Prostate gland (tissue), 2 donors: ENCODE data around the gene DPY30.

Source experiments
- POLR2AphosphoS5 ChIP-seq: sonication (generic); formaldehyde crosslinking; IDR thresholded peaks from one replicate; pipeline ENCODE4 v1.6.1; 2017; ENCODE audit warnings: antibody characterized with exemption
- TF ChIP-seq, protein P1 (sequence below), 4 experiments: fragments of 200-600 bp in 2 of 4; fragments of 450-650 bp in 2 of 4; sonication (generic) in 2 of 4; IDR thresholded peaks; 1 replicate in 3 of 4; 2 replicates in 1 of 4; pipeline ENCODE4 v1.5.1; 2016 to 2019; ENCODE audit warnings: antibody characterized with exemption in 4 of 4, mild to moderate bottlenecking in 2 of 4, moderate library complexity in 2 of 4

- TF ChIP-seq, protein P1, sequence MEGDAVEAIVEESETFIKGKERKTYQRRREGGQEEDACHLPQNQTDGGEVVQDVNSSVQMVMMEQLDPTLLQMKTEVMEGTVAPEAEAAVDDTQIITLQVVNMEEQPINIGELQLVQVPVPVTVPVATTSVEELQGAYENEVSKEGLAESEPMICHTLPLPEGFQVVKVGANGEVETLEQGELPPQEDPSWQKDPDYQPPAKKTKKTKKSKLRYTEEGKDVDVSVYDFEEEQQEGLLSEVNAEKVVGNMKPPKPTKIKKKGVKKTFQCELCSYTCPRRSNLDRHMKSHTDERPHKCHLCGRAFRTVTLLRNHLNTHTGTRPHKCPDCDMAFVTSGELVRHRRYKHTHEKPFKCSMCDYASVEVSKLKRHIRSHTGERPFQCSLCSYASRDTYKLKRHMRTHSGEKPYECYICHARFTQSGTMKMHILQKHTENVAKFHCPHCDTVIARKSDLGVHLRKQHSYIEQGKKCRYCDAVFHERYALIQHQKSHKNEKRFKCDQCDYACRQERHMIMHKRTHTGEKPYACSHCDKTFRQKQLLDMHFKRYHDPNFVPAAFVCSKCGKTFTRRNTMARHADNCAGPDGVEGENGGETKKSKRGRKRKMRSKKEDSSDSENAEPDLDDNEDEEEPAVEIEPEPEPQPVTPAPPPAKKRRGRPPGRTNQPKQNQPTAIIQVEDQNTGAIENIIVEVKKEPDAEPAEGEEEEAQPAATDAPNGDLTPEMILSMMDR (IDR thresholded peaks at IDR 0.05) = no peak
- no peak for TF ChIP-seq POLR2AphosphoS5
Observed at GRCh38 chr2:32051836-32052439, 12.3 kb upstream of the DPY30 start.
